GM19467 (cell line): Measurements from ENCODE around the gene CEP95.
"Not testable (repeated sequence)": the region's sequence is repeated elsewhere in the genome, so short reads cannot be mapped to it uniquely, and the experiment has no call there.

Source experiments
- ATAC-seq: cut with Tn5 transposase; IDR thresholded peaks from one replicate; pipeline ENCODE4 v1.9.1; 2021; ENCODE audit warnings: mild to moderate bottlenecking, moderate library complexity; ENCODE audit not compliant: unreplicated experiment

The CEP95 gene

GRCh38 chr17:64571746-64572145 is 65.0 kb downstream of the CEP95 start:
- no peak for ATAC-seq

GRCh38 chr17:64572682-64573154 is 65.9 kb downstream of the CEP95 start:
- no peak for ATAC-seq

GRCh38 chr17:64573214-64573613 is 66.4 kb downstream of the CEP95 start:
- ATAC-seq = no peak

- ATAC-seq = no peak
Measured at GRCh38 chr17:64574646-64575045, 67.9 kb downstream of the CEP95 start.

- no peak for ATAC-seq
Measured at GRCh38 chr17:64575431-64575830, 68.7 kb downstream of the CEP95 start.

- not testable (repeated sequence) for ATAC-seq
Measured at GRCh38 chr17:64577025-64577424, 70.2 kb downstream of the CEP95 start.

GRCh38 chr17:64579917-64580316 is 73.1 kb downstream of the CEP95 start:
- no peak for ATAC-seq

- no peak for ATAC-seq
Measured at GRCh38 chr17:64580384-64581315, 73.9 kb downstream of the CEP95 start.

- ATAC-seq = no peak
Measured at GRCh38 chr17:64583038-64583437, 76.3 kb downstream of the CEP95 start.

- no peak for ATAC-seq
Measured at GRCh38 chr17:64585146-64585545, 78.4 kb downstream of the CEP95 start.
